Spleen (tissue), 7 donors: ENCODE measurements around the gene SPECC1.

Experiments used
- POLR2A ChIP-seq, 3 donors: fragments of 450-650 bp; IDR thresholded peaks; one replicate each; pipeline ENCODE4 v1.5.1; 2017; ENCODE audit warnings: antibody characterized with exemption in 3 of 3, mild to moderate bottlenecking in 1 of 3
- TF ChIP-seq, protein P1 (sequence below), 11 experiments: fragments of 200-600 bp in 7 of 11; fragments of 450-650 bp in 4 of 11; sonication (generic) in 4 of 11; IDR thresholded peaks in 8 of 11; conservative IDR thresholded peaks in 3 of 11; 1 replicate in 7 of 11; 2 replicates in 4 of 11; pipeline versions ENCODE4 v1.4.0 to v1.8.0; 2016 to 2021; ENCODE audit warnings: antibody characterized with exemption in 11 of 11, inconsistent platforms in 4 of 11, mild to moderate bottlenecking in 1 of 11
- donor health status: DM: no; HTN: no; CAD: no; lungs with moderate emphysema.
- donor health status: DM: no; HTN: no; CAD: no.
- donor health status: DM: no; HTN: no; CAD: no.

GRCh38 chr17:20035501-20035900 is 26.3 kb downstream of the SPECC1 start:
- TF ChIP-seq, protein P1, sequence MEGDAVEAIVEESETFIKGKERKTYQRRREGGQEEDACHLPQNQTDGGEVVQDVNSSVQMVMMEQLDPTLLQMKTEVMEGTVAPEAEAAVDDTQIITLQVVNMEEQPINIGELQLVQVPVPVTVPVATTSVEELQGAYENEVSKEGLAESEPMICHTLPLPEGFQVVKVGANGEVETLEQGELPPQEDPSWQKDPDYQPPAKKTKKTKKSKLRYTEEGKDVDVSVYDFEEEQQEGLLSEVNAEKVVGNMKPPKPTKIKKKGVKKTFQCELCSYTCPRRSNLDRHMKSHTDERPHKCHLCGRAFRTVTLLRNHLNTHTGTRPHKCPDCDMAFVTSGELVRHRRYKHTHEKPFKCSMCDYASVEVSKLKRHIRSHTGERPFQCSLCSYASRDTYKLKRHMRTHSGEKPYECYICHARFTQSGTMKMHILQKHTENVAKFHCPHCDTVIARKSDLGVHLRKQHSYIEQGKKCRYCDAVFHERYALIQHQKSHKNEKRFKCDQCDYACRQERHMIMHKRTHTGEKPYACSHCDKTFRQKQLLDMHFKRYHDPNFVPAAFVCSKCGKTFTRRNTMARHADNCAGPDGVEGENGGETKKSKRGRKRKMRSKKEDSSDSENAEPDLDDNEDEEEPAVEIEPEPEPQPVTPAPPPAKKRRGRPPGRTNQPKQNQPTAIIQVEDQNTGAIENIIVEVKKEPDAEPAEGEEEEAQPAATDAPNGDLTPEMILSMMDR (IDR thresholded peaks at IDR 0.05 in 8 of 11, conservative IDR thresholded peaks at IDR 0.05 in 3 of 11) = no peak
- no peak for TF ChIP-seq POLR2A (IDR thresholded peaks at IDR 0.05)
